Activated T-helper 17 cell treated with anti-CD3 and anti-CD28 coated beads, Interleukin-2, amount 50 U/mL, for 72 hours (primary cell): ENCODE measurements around the gene USP40. TPM values are rescaled to one million over a fixed set of nuclear protein-coding genes. Genes with fewer than 3 reads are reported as not detected.
A peak's percentile ranks its signal among the peaks of the same experiment; 100 is the strongest.

ENCODE experiments used
- ATAC-seq: fragments of 150-1000 bp; cut with Tn5 transposase; replicated peaks from 2 replicates; pipeline ENCODE4 v1.10.0; 2021; ENCODE audit warnings: mild to moderate bottlenecking, moderate library complexity
- H3K27ac Mint-ChIP-seq: one replicate; pipeline ENCODE4 v1.8.0; 2022; ENCODE audit warnings: mixed read lengths
- H3K27me3 Mint-ChIP-seq: one replicate; pipeline ENCODE4 v1.8.0; 2022; ENCODE audit warnings: mixed read lengths
- H3K36me3 Mint-ChIP-seq: one replicate; pipeline ENCODE4 v1.8.0; 2022; ENCODE audit warnings: low read depth, mild to moderate bottlenecking, mixed read lengths
- H3K4me1 Mint-ChIP-seq: one replicate; pipeline ENCODE4 v1.8.0; 2022; ENCODE audit warnings: mixed read lengths
- H3K4me3 Mint-ChIP-seq: one replicate; pipeline ENCODE4 v1.8.0; 2022; ENCODE audit warnings: mild to moderate bottlenecking, mixed read lengths
- H3K9me3 Mint-ChIP-seq: one replicate; pipeline ENCODE4 v1.8.0; 2022; ENCODE audit warnings: mixed read lengths
- total RNA-seq, 2 donors: library from RNA; stranded (reverse); gene quantifications; one replicate each; pipeline ENCODE4 v1.2.3, GENCODE V29; 2022

The USP40 gene
- total RNA-seq, 2 donors from 2014 or later, result 11.3 to 13.5 TPM

- Mint-ChIP-seq H3K36me3 (no peaks in the 10 kb centered on the region), H3K27me3 (no peaks in the 10 kb centered on the region), H3K4me1 (no peaks in the 10 kb centered on the region), H3K4me3 (no peak overlapping the region), H3K9me3 (no peaks in the 10 kb centered on the region), H3K27ac (no peak overlapping the region)
- no peak for ATAC-seq
These were observed 5.9 kb upstream of the USP40 start for GRCh38 chr2:233572468-233572867.

GRCh38 chr2:233571462-233571861, 4.9 kb upstream of the USP40 start:
- no peak for ATAC-seq
- H3K9me3 Mint-ChIP-seq, result no peaks in the 10 kb centered on the region
- H3K36me3 Mint-ChIP-seq, result no peaks in the 10 kb centered on the region
- H3K27ac Mint-ChIP-seq, result no peak overlapping the region
- H3K27me3 Mint-ChIP-seq, result no peaks in the 10 kb centered on the region
- H3K4me3 Mint-ChIP-seq, result no peak overlapping the region
- H3K4me1 Mint-ChIP-seq, result no peaks in the 10 kb centered on the region

- H3K27me3 Mint-ChIP-seq, result no peaks in the 10 kb centered on the region
- no peak overlapping the region for H3K4me3 Mint-ChIP-seq
- no peak overlapping the region for H3K27ac Mint-ChIP-seq
- no peaks in the 10 kb centered on the region for H3K4me1 Mint-ChIP-seq
- H3K9me3 Mint-ChIP-seq, result no peaks in the 10 kb centered on the region
- H3K36me3 Mint-ChIP-seq, result no peaks in the 10 kb centered on the region
- no peak for ATAC-seq
These were observed 4.4 kb upstream of the USP40 start for GRCh38 chr2:233571001-233571400.

- no peak for ATAC-seq
- peaks cover 4% of the 10 kb centered on the region for H3K4me1 Mint-ChIP-seq
These were observed 869 bp downstream of the USP40 start for GRCh38 chr2:233565685-233566140.

GRCh38 chr2:233563663-233564430, 2.7 kb downstream of the USP40 start:
- Mint-ChIP-seq H3K4me3 (no peak overlapping the region), H3K27ac (no peak overlapping the region), H3K9me3 (no peaks in the 10 kb centered on the region), H3K4me1 (peaks cover 4% of the 10 kb centered on the region), H3K36me3 (peaks cover 9% of the 10 kb centered on the region), H3K27me3 (no peaks in the 10 kb centered on the region)
- no peak for ATAC-seq

More at GRCh38 chr2:233565685-233566140, 869 bp downstream of the USP40 start:
- Mint-ChIP-seq H3K4me3 (peak overlapping the region; percentile 83), H3K27ac (peak overlapping the region; percentile 90), H3K36me3 (no peaks in the 10 kb centered on the region), H3K9me3 (no peaks in the 10 kb centered on the region), H3K27me3 (no peaks in the 10 kb centered on the region)

GRCh38 chr2:233556881-233557736, 9.5 kb downstream of the USP40 start:
- no peak overlapping the region for H3K4me3 Mint-ChIP-seq
- H3K36me3 Mint-ChIP-seq, result peaks cover 48% of the 10 kb centered on the region
- no peaks in the 10 kb centered on the region for H3K9me3 Mint-ChIP-seq
- H3K27ac Mint-ChIP-seq, result peak overlapping the region; percentile 18
- ATAC-seq, result no peak
- H3K27me3 Mint-ChIP-seq, result no peaks in the 10 kb centered on the region
- H3K4me1 Mint-ChIP-seq, result no peaks in the 10 kb centered on the region

- ATAC-seq, result no peak
- no peak overlapping the region for H3K4me3 Mint-ChIP-seq
- H3K36me3 Mint-ChIP-seq, result peaks cover 53% of the 10 kb centered on the region
- H3K9me3 Mint-ChIP-seq, result no peaks in the 10 kb centered on the region
- no peak overlapping the region for H3K27ac Mint-ChIP-seq
- H3K4me1 Mint-ChIP-seq, result no peaks in the 10 kb centered on the region
- H3K27me3 Mint-ChIP-seq, result no peaks in the 10 kb centered on the region
These were observed 13.2 kb downstream of the USP40 start for GRCh38 chr2:233553366-233553765.

- H3K4me1 Mint-ChIP-seq, result no peaks in the 10 kb centered on the region
- no peaks in the 10 kb centered on the region for H3K27me3 Mint-ChIP-seq
- peaks cover 55% of the 10 kb centered on the region for H3K36me3 Mint-ChIP-seq
- H3K4me3 Mint-ChIP-seq, result no peak overlapping the region
- H3K27ac Mint-ChIP-seq, result no peak overlapping the region
- H3K9me3 Mint-ChIP-seq, result no peaks in the 10 kb centered on the region
- ATAC-seq, result no peak
These were observed 15.1 kb downstream of the USP40 start for GRCh38 chr2:233551491-233551890.

- no peak for ATAC-seq
- H3K4me1 Mint-ChIP-seq, result no peaks in the 10 kb centered on the region
- no peak overlapping the region for H3K4me3 Mint-ChIP-seq
- H3K9me3 Mint-ChIP-seq, result no peaks in the 10 kb centered on the region
- H3K27me3 Mint-ChIP-seq, result no peaks in the 10 kb centered on the region
- no peak overlapping the region for H3K27ac Mint-ChIP-seq
- peaks cover 39% of the 10 kb centered on the region for H3K36me3 Mint-ChIP-seq
These were observed 19.8 kb downstream of the USP40 start for GRCh38 chr2:233546774-233547173.

- H3K27ac Mint-ChIP-seq, result no peak overlapping the region
These were observed 20.5 kb downstream of the USP40 start for GRCh38 chr2:233546101-233546500.

GRCh38 chr2:233544200-233544610, 22.4 kb downstream of the USP40 start:
- Mint-ChIP-seq H3K4me1 (no peaks in the 10 kb centered on the region), H3K9me3 (no peaks in the 10 kb centered on the region), H3K4me3 (no peak overlapping the region), H3K27me3 (no peaks in the 10 kb centered on the region), H3K27ac (no peak overlapping the region), H3K36me3 (peaks cover 38% of the 10 kb centered on the region)
- no peak for ATAC-seq

More at GRCh38 chr2:233546101-233546500, 20.5 kb downstream of the USP40 start:
- H3K27me3 Mint-ChIP-seq, result no peaks in the 10 kb centered on the region
- peaks cover 32% of the 10 kb centered on the region for H3K36me3 Mint-ChIP-seq
- no peaks in the 10 kb centered on the region for H3K9me3 Mint-ChIP-seq
- H3K4me1 Mint-ChIP-seq, result no peaks in the 10 kb centered on the region
- no peak overlapping the region for H3K4me3 Mint-ChIP-seq
- ATAC-seq, result no peak

GRCh38 chr2:233542507-233542906, 24.1 kb downstream of the USP40 start:
- no peak for ATAC-seq
- Mint-ChIP-seq H3K9me3 (no peaks in the 10 kb centered on the region), H3K4me1 (no peaks in the 10 kb centered on the region), H3K27me3 (no peaks in the 10 kb centered on the region), H3K27ac (no peak overlapping the region), H3K4me3 (no peak overlapping the region), H3K36me3 (peaks cover 43% of the 10 kb centered on the region)

GRCh38 chr2:233538741-233539140, 27.8 kb downstream of the USP40 start:
- no peaks in the 10 kb centered on the region for H3K4me1 Mint-ChIP-seq
- H3K9me3 Mint-ChIP-seq, result no peaks in the 10 kb centered on the region
- ATAC-seq, result no peak
- H3K4me3 Mint-ChIP-seq, result no peak overlapping the region
- H3K36me3 Mint-ChIP-seq, result peaks cover 35% of the 10 kb centered on the region
- no peaks in the 10 kb centered on the region for H3K27me3 Mint-ChIP-seq
- H3K27ac Mint-ChIP-seq, result no peak overlapping the region

GRCh38 chr2:233535271-233535670, 31.3 kb downstream of the USP40 start:
- Mint-ChIP-seq H3K27ac (no peak overlapping the region), H3K27me3 (no peaks in the 10 kb centered on the region), H3K4me3 (no peak overlapping the region), H3K4me1 (no peaks in the 10 kb centered on the region), H3K36me3 (peaks cover 40% of the 10 kb centered on the region), H3K9me3 (no peaks in the 10 kb centered on the region)
- ATAC-seq, result no peak

GRCh38 chr2:233532971-233533370, 33.6 kb downstream of the USP40 start:
- H3K27ac Mint-ChIP-seq, result no peak overlapping the region
- no peak for ATAC-seq
- peaks cover 29% of the 10 kb centered on the region for H3K36me3 Mint-ChIP-seq
- H3K27me3 Mint-ChIP-seq, result no peaks in the 10 kb centered on the region
- H3K4me1 Mint-ChIP-seq, result no peaks in the 10 kb centered on the region
- H3K9me3 Mint-ChIP-seq, result no peaks in the 10 kb centered on the region
- no peak overlapping the region for H3K4me3 Mint-ChIP-seq
